H1 (cell line): Measurements from ENCODE around the gene GDE1. TPM values are rescaled to one million over a fixed set of nuclear protein-coding genes. Genes with fewer than 3 reads are reported as not detected.

Source experiments
- BCL11A ChIP-seq, 2 experiments: IDR thresholded peaks; one replicate each; pipeline ENCODE4 v1.6.1; 2011; ENCODE audit warnings: low read depth in 2 of 2, low read length in 2 of 2, mild to moderate bottlenecking in 2 of 2
- CEBPB ChIP-seq: IDR thresholded peaks from 2 replicates; pipeline ENCODE4 v1.6.1; 2012; ENCODE audit warnings: low read depth, low read length
- CHD1 ChIP-seq: IDR thresholded peaks from 2 replicates; pipeline ENCODE4 v1.6.1; 2012; ENCODE audit warnings: low read depth, low read length, improper control_type of control experiment
- HDAC2 ChIP-seq, 2 experiments: fragments of 300-600 bp in 1 of 2; sonication (generic) in 1 of 2; IDR thresholded peaks; 2 replicates each; pipeline ENCODE4 v1.6.1; 2011 to 2012; ENCODE audit warnings: low read depth in 2 of 2, low read length in 2 of 2, mild to moderate bottlenecking in 2 of 2, moderate library complexity in 2 of 2, borderline replicate concordance in 1 of 2, inconsistent platforms in 1 of 2
- RFX5 ChIP-seq: IDR thresholded peaks from 2 replicates; pipeline ENCODE4 v1.6.1; 2011; ENCODE audit warnings: low read depth, low read length, improper control_type of control experiment, borderline replicate concordance
- polyA plus RNA-seq, 7 experiments: library from polyadenylated mRNA; depleted of rRNA in 3 of 7; stranded (reverse) in 5 of 7; unstranded in 2 of 7; fragments of >200 nt in 5 of 7; fragments of 200-250 nt in 2 of 7; gene quantifications; 1 replicate in 5 of 7; 2 replicates in 1 of 7; 4 replicates in 1 of 7; pipeline versions ENCODE4 v1.2.1 to v1.2.3, GENCODE V29; 2011 to 2013; ENCODE audit warnings: missing spikeins in 2 of 7, mixed read lengths in 2 of 7
- total RNA-seq: library from RNA; stranded (reverse); fragmentation: NEBNext Ultra II Directional; extraction: Animal tissue kit (Norgen Biotek cat#: 25700); gene quantifications from 2 replicates; pipeline ENCODE4 v1.2.1, GENCODE V29; 2021
- TF ChIP-seq, protein P1 (sequence below): fragments of 300-600 bp; sonication (generic); IDR thresholded peaks from 2 replicates; pipeline ENCODE4 v1.7.1; 2012; ENCODE audit warnings: low read length, moderate library complexity, mild to moderate bottlenecking, inconsistent platforms; ENCODE audit not compliant: insufficient replicate concordance

GDE1 gene
- total and polyA plus RNA-seq, 2 of the 8 experiments (the other 6 are each of a cell fraction or from before 2014, with no cell fraction given), result 29.2 to 70.8 TPM

DNA sequence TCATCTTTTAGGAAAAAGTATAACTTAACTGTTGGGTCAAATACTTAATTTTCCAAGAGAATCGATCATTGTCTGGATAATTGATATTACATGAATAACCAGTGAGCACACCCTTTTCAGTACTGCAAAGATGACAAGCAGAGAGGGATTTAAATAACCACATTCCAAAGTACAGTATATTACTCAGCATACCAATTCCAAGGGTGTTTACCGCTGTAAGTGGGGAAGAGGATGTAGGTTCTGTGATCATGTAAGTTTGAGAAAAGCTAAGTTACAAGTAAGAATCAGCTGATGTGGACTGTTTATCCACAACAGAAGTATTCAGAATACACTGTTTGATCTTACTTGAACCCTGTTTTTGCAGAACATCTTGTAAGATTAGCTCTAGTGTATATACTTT, 6.1 kb downstream of the GDE1 start (continued):
- TF ChIP-seq, protein P1, sequence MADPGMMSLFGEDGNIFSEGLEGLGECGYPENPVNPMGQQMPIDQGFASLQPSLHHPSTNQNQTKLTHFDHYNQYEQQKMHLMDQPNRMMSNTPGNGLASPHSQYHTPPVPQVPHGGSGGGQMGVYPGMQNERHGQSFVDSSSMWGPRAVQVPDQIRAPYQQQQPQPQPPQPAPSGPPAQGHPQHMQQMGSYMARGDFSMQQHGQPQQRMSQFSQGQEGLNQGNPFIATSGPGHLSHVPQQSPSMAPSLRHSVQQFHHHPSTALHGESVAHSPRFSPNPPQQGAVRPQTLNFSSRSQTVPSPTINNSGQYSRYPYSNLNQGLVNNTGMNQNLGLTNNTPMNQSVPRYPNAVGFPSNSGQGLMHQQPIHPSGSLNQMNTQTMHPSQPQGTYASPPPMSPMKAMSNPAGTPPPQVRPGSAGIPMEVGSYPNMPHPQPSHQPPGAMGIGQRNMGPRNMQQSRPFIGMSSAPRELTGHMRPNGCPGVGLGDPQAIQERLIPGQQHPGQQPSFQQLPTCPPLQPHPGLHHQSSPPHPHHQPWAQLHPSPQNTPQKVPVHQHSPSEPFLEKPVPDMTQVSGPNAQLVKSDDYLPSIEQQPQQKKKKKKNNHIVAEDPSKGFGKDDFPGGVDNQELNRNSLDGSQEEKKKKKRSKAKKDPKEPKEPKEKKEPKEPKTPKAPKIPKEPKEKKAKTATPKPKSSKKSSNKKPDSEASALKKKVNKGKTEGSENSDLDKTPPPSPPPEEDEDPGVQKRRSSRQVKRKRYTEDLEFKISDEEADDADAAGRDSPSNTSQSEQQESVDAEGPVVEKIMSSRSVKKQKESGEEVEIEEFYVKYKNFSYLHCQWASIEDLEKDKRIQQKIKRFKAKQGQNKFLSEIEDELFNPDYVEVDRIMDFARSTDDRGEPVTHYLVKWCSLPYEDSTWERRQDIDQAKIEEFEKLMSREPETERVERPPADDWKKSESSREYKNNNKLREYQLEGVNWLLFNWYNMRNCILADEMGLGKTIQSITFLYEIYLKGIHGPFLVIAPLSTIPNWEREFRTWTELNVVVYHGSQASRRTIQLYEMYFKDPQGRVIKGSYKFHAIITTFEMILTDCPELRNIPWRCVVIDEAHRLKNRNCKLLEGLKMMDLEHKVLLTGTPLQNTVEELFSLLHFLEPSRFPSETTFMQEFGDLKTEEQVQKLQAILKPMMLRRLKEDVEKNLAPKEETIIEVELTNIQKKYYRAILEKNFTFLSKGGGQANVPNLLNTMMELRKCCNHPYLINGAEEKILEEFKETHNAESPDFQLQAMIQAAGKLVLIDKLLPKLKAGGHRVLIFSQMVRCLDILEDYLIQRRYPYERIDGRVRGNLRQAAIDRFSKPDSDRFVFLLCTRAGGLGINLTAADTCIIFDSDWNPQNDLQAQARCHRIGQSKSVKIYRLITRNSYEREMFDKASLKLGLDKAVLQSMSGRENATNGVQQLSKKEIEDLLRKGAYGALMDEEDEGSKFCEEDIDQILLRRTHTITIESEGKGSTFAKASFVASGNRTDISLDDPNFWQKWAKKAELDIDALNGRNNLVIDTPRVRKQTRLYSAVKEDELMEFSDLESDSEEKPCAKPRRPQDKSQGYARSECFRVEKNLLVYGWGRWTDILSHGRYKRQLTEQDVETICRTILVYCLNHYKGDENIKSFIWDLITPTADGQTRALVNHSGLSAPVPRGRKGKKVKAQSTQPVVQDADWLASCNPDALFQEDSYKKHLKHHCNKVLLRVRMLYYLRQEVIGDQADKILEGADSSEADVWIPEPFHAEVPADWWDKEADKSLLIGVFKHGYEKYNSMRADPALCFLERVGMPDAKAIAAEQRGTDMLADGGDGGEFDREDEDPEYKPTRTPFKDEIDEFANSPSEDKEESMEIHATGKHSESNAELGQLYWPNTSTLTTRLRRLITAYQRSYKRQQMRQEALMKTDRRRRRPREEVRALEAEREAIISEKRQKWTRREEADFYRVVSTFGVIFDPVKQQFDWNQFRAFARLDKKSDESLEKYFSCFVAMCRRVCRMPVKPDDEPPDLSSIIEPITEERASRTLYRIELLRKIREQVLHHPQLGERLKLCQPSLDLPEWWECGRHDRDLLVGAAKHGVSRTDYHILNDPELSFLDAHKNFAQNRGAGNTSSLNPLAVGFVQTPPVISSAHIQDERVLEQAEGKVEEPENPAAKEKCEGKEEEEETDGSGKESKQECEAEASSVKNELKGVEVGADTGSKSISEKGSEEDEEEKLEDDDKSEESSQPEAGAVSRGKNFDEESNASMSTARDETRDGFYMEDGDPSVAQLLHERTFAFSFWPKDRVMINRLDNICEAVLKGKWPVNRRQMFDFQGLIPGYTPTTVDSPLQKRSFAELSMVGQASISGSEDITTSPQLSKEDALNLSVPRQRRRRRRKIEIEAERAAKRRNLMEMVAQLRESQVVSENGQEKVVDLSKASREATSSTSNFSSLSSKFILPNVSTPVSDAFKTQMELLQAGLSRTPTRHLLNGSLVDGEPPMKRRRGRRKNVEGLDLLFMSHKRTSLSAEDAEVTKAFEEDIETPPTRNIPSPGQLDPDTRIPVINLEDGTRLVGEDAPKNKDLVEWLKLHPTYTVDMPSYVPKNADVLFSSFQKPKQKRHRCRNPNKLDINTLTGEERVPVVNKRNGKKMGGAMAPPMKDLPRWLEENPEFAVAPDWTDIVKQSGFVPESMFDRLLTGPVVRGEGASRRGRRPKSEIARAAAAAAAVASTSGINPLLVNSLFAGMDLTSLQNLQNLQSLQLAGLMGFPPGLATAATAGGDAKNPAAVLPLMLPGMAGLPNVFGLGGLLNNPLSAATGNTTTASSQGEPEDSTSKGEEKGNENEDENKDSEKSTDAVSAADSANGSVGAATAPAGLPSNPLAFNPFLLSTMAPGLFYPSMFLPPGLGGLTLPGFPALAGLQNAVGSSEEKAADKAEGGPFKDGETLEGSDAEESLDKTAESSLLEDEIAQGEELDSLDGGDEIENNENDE, result no peak
- TF ChIP-seq BCL11A (IDR thresholded peaks at IDR 0.05; ENCODE audit: low read depth in 2 of 2, low read length in 2 of 2), result no peak
- TF ChIP-seq CHD1, result no peak
- no peak for TF ChIP-seq HDAC2 (IDR thresholded peaks at IDR 0.05; ENCODE audit: borderline replicate concordance in 1 of 2, low read depth in 2 of 2, low read length in 2 of 2)
- no peak for TF ChIP-seq RFX5
- no peak for TF ChIP-seq CEBPB
- TF ChIP-seq, all 59 proteins: peak for 0
